T-helper 2 cell treated with Interferon-gamma antibody and Interleukin-4, amounts not matched to agents 100 ng/mL and 5 ng/mL, for 36 hours (primary cell): ENCODE results near the gene PNKP. TPM values are rescaled to one million over a fixed set of nuclear protein-coding genes. Genes with fewer than 3 reads are reported as not detected.

Source experiments
- intact Hi-C: fragments of 100-400 bp; cut with micrococcal nuclease; formaldehyde crosslinking; loops from one replicate; pipeline ENCODE4 v1.15.1; 2023
- total RNA-seq: library from RNA; stranded (reverse); gene quantifications from 2 replicates; pipeline ENCODE4 v1.2.3, GENCODE V29; 2022

PNKP gene
- 146 and 160 TPM in 2 replicates for total RNA-seq

- intact Hi-C loops: loop anchor here (1.0 to 2.0 kb wide), 3 partner anchors 17 to 101 kb away; partner anchors contain the start of gene MED25
Measured at GRCh38 chr19:49866933-49867782, at the start of gene PNKP. TSS of gene PNKP (minus strand) at chr19:49867576. CDS start at chr19:49867204, 372 bp downstream.

DNA sequence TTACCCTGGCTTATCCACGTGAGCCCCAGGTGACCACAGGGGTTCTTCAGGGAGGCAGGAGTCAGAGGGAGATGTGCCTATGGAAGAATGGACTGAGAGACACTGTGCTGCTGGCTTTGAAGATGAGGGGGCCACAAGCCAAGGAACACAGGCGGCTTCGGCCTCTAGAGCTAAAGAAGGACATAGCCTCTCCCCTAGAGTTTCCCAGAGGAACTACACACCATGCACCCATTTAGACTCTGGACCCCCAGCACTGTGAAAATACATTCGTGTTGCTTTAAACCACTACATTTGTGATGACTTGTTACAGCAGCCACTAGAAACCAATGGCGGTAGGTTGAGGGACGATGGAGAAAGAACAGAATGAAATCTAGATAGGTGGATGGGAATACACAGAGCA lies 47.9 kb upstream of the PNKP start:
- intact Hi-C loops: no loop called here

- intact Hi-C loops: no loop called here
Measured at GRCh38 chr19:49913720-49914119, 46.3 kb upstream of the PNKP start.

DNA sequence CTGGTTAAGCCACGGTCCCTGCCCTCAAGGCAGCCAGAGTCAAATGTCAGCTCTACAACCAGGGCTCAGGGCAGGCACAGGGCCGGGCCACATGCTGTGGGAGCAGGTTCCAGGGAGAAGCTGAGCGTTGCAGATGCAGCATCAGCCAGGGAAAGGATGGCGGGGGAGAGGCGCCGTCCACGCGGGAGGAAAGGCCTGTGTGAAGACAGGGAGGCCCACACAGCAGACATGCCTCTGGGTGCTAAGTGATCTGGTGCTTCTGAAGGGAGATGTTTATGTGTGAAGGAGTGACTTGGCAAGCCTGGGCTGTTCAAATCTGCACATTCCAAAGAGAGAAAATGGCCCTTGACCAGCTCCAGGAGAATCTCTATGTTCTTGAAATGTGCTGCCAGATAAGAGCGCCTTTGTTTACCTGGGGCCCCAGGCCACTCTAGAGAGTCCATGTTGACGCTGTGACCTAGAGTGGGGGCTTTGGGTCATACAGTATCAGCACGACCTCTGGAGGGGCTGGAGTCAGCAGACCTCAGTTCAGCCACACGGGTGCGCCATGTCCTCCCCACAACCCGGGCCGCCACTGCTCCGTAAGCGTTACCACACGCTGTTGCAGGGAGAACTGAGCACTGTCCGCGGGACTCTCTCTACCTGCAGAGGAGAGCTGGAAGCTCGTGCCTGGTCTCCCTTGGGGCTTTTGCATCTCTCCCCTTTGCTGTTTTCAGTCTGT lies 45.7 kb upstream of the PNKP start:
- intact Hi-C loops: no loop called here

DNA sequence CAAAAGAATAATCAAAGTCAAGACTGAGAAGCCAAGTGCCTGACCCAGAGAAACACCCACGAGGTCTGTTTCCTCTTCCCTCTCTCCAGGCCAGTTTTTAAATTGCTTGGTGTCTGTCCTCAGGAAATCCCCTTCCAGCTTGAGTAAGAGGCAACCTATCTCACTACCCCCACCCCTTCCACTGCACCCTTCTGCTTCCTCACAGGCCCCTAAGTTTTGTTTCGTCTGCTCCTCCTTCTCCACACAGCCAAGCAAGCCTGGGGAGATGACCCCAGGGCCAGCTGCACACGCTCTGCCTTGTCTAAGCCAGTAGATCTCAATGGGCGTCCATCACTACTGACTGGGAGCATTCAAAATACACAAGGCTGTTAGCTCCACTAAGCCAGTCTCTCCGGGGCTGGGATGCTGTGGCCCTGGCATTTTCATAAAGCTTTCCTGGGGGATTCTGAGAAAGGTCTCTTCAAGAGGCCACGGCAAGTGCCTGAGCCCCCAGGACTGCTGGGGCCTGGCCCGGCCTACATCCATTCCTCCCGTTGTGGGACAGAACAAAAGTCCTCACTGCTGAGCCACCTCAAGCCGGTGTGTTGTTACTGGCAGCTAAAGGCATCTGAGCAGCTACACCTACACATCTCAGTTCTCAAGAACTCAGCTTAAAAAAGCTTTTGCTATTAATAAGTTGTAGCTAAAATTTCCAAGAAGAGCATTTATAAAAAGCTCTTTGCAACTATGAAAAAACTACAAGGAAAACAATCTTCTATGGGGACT lies 44.2 kb upstream of the PNKP start:
- intact Hi-C loops: no loop called here

- intact Hi-C loops: no loop called here
Measured at GRCh38 chr19:49910179-49910578, 42.8 kb upstream of the PNKP start.

- intact Hi-C loops: no loop called here
Measured at GRCh38 chr19:49908480-49909420, 41.4 kb upstream of the PNKP start.

GRCh38 chr19:49907745-49908446 lies 40.5 kb upstream of the PNKP start:
- intact Hi-C loops: no loop called here

- intact Hi-C loops: no loop called here
Measured at GRCh38 chr19:49906879-49907564, 39.6 kb upstream of the PNKP start.

DNA sequence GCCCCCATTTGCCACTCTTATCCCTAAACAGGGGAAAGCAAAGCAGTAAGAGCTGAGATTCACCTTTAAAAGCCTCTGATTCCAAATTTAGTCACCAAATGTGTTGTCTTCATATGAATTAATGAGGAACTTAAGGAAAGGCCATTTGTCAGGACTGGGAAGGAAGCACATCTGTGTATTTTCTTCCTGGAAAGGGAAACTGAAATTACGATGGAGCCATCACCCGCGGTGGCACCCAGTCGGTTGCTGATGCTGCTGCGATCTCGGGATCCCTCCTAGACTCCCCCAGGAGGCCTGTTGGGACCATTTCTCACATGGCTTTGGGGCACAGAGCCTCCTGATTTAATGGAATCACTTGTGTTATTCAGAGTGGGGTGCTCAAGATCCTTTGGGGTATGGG lies 36.8 kb upstream of the PNKP start:
- intact Hi-C loops: no loop called here

GRCh38 chr19:49896863-49897621 lies 29.7 kb upstream of the PNKP start, which contains the start of gene IL4I1:
TSS of gene IL4I1 (minus strand) at chr19:49896887. CDS start at chr19:49896160, 727 bp downstream.
- intact Hi-C loops: loop anchor here (1.0 kb wide), 1 partner anchor 33 kb away; no protein-coding TSS in a partner anchor

GRCh38 chr19:49895566-49896297 lies 28.4 kb upstream of the PNKP start:
- intact Hi-C loops: no loop called here

- intact Hi-C loops: no loop called here
Measured at GRCh38 chr19:49894879-49895565, 27.6 kb upstream of the PNKP start.

GRCh38 chr19:49894011-49894664 lies 26.8 kb upstream of the PNKP start:
- intact Hi-C loops: no loop called here

GRCh38 chr19:49892716-49893115 lies 25.3 kb upstream of the PNKP start:
- intact Hi-C loops: no loop called here

DNA sequence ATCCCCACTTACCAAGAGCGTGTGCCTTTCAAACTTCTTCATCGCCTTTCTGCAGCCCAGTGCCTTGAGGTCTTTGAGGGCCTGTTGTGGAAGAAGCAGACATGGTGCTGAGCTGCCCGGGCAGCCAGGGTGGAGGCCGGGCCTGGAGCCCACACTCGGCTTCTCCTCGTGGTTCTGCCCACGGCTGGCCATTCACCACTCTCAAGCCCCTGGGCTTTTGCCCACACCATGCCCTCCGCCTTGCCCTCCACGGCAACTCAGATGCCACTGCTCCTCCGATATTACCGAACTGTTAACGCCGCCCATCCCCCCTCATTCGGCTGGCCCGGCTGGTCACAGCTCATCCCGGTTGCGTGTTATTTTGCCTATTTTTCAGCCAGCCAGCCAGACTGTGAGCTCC lies 24.0 kb upstream of the PNKP start:
- intact Hi-C loops: no loop called here
